ENCODE data around the gene ABLIM3. TPM values are rescaled to one million over a fixed set of nuclear protein-coding genes. Genes with fewer than 3 reads are reported as not detected.

The ABLIM3 gene
- polyA plus RNA-seq, 1 of the 3 experiments (the other 2 are of a cell fraction): 5.9 TPM

- H2AFZ ChIP-seq (ENCODE audit: low read depth): no peak overlapping the region
- no peak overlapping the region for H3K4me2 ChIP-seq
- H4K20me1 ChIP-seq (ENCODE audit: insufficient read depth): no peaks in the 10 kb centered on the region
- no peak overlapping the region for H3K9ac ChIP-seq
- no peak overlapping the region for H3K4me3 ChIP-seq (ENCODE audit: low read depth in 2 of 2, low read length in 1 of 2)
- no peaks in the 10 kb centered on the region for H3K27me3 ChIP-seq (ENCODE audit: insufficient read depth)
- no peaks in the 10 kb centered on the region for H3F3A ChIP-seq (replicated peaks; ENCODE audit: insufficient read depth)
- ChIA-PET POLR2A (no interaction called here), CTCF (interaction anchor here (0.8 to 2.7 kb wide), 3 partner anchors 14 to 67 kb away, joined by 3 to 11 read pairs (median 5); no protein-coding TSS in a partner anchor)
- H3K9me3 ChIP-seq: no peaks in the 10 kb centered on the region
- no peaks in the 10 kb centered on the region for H3K36me3 ChIP-seq (replicated peaks in 1 of 2; ENCODE audit: control insufficient read depth in 1 of 2, insufficient read depth in 2 of 2, low read length in 1 of 2)
- H3K79me2 ChIP-seq (ENCODE audit: insufficient read depth): no peaks in the 10 kb centered on the region
- H3K4me1 ChIP-seq (ENCODE audit: control insufficient read depth in 1 of 2, insufficient read depth in 2 of 2, low read depth in 1 of 2, low read length in 1 of 2): peaks cover 0 to 6% of the 10 kb centered on the region in 2 experiments; a peak in 1 of 4 replicates
- 91% methylated on average over 7 of the region's 11 CpGs for WGBS (ENCODE audit: low lambda C conversion rate)
- no peak overlapping the region for H3K27ac ChIP-seq (ENCODE audit: low read depth in 2 of 2, low read length in 1 of 2)
- DNase-seq: no peak
- TF ChIP-seq SMC3 (IDR thresholded peaks at IDR 0.05; ENCODE audit: low read depth, low read length) (no peak), TEAD4 (IDR thresholded peaks at IDR 0.05; ENCODE audit: borderline replicate concordance, insufficient read depth) (no peak)
- H3K9me2 ChIP-seq: no peaks in the 10 kb centered on the region
These were observed 163.1 kb downstream of the ABLIM3 start for GRCh38 chr5:149304195-149305078.

- Histone ChIP-seq H3K4me2 (no peak overlapping the region), H3K36me3 (replicated peaks in 1 of 2; ENCODE audit: control insufficient read depth in 1 of 2, insufficient read depth in 2 of 2, low read length in 1 of 2) (peaks cover 0 to 5% of the 10 kb centered on the region in 2 experiments), H4K20me1 (ENCODE audit: insufficient read depth) (no peaks in the 10 kb centered on the region), H3K4me1 (ENCODE audit: control insufficient read depth in 1 of 2, insufficient read depth in 2 of 2, low read depth in 1 of 2, low read length in 1 of 2) (peaks cover 0 to 6% of the 10 kb centered on the region in 2 experiments; a peak in 1 of 4 replicates), H3K27me3 (ENCODE audit: insufficient read depth) (no peaks in the 10 kb centered on the region), H2AFZ (ENCODE audit: low read depth) (no peak overlapping the region), H3K27ac (ENCODE audit: low read depth in 2 of 2, low read length in 1 of 2) (no peak overlapping the region), H3K79me2 (ENCODE audit: insufficient read depth) (no peaks in the 10 kb centered on the region), H3K4me3 (ENCODE audit: low read depth in 2 of 2, low read length in 1 of 2) (no peak overlapping the region), H3K9me2 (no peaks in the 10 kb centered on the region), H3K9me3 (no peaks in the 10 kb centered on the region), H3F3A (replicated peaks; ENCODE audit: insufficient read depth) (no peaks in the 10 kb centered on the region), H3K9ac (no peak overlapping the region)
- 86% methylated on average over 6 of the region's 6 CpGs for WGBS (ENCODE audit: low lambda C conversion rate)
- TF ChIP-seq FOXJ3 (CRISPR knock-in tag; IDR thresholded peaks at IDR 0.05): no peak
- TF ChIP-seq MXI1 (IDR thresholded peaks at IDR 0.05; ENCODE audit: low read depth, low read length): no peak
- no peak for TF ChIP-seq IRF3 (IDR thresholded peaks at IDR 0.05; ENCODE audit: low read depth, low read length)
- TF ChIP-seq SIN3A (IDR thresholded peaks at IDR 0.05; ENCODE audit: borderline replicate concordance, low read depth, low read length): no peak
- TF ChIP-seq EP300 (IDR thresholded peaks at IDR 0.05; ENCODE audit: borderline replicate concordance in 1 of 2, low read depth in 1 of 2, low read length in 1 of 2): no peak
- TF ChIP-seq YY1 (IDR thresholded peaks at IDR 0.05; ENCODE audit: low read depth): no peak
- no peak for TF ChIP-seq NFIC (IDR thresholded peaks at IDR 0.05; ENCODE audit: borderline replicate concordance)
- TF ChIP-seq FOSL2 (IDR thresholded peaks at IDR 0.05; ENCODE audit: borderline replicate concordance, low read depth): no peak
- TF ChIP-seq POLR2AphosphoS5 (IDR thresholded peaks at IDR 0.05; ENCODE audit: low read depth, low read length): no peak
- TF ChIP-seq ELF1 (IDR thresholded peaks at IDR 0.05): no peak
- no peak for TF ChIP-seq RXRA (IDR thresholded peaks at IDR 0.05; ENCODE audit: borderline replicate concordance, low read depth)
- no peak for TF ChIP-seq GABPA (IDR thresholded peaks at IDR 0.05; ENCODE audit: low read depth)
- TF ChIP-seq EZH2phosphoT487 (IDR thresholded peaks at IDR 0.05; ENCODE audit: borderline replicate concordance, low read depth): no peak
- ChIA-PET POLR2A (no interaction called here), CTCF (interaction anchor here (0.7 to 4.8 kb wide), 7 partner anchors 8 to 125 kb away, joined by 3 to 29 read pairs (median 4); partner anchors contain the start of gene AFAP1L1)
- DNase-seq: no peak
These were observed 168.1 kb downstream of the ABLIM3 start for GRCh38 chr5:149309354-149309753.

Other genes with a start within 250 kb of the ABLIM3 start
- 1.1 and 1.7 TPM in 2 replicates for gene SH3TC2, start 78.4 kb upstream of the ABLIM3 start, polyA plus RNA-seq (2012; rRNA removed)
- 0.82 and 0.89 TPM in 2 replicates for gene AFAP1L1, start 130.4 kb downstream of the ABLIM3 start, polyA plus RNA-seq (2012; rRNA removed)
- 4.6 and 6.0 TPM in 2 replicates for gene GRPEL2, start 204.0 kb downstream of the ABLIM3 start, polyA plus RNA-seq (2012; rRNA removed)
- 17.4 and 17.5 TPM in 2 replicates for gene PCYOX1L, start 216.6 kb downstream of the ABLIM3 start, polyA plus RNA-seq (2012; rRNA removed)
- 0.16 TPM in 1 of 2 replicates, not detected in the other for gene IL17B, start 237.8 kb downstream of the ABLIM3 start, polyA plus RNA-seq (2012; rRNA removed)